ENCODE results near the gene TOR1A. TPM values are rescaled to one million over a fixed set of nuclear protein-coding genes. Genes with fewer than 3 reads are reported as not detected.

TOR1A gene
- total RNA-seq, 1 experiment from 2014 or later: 24.4 TPM

DNA sequence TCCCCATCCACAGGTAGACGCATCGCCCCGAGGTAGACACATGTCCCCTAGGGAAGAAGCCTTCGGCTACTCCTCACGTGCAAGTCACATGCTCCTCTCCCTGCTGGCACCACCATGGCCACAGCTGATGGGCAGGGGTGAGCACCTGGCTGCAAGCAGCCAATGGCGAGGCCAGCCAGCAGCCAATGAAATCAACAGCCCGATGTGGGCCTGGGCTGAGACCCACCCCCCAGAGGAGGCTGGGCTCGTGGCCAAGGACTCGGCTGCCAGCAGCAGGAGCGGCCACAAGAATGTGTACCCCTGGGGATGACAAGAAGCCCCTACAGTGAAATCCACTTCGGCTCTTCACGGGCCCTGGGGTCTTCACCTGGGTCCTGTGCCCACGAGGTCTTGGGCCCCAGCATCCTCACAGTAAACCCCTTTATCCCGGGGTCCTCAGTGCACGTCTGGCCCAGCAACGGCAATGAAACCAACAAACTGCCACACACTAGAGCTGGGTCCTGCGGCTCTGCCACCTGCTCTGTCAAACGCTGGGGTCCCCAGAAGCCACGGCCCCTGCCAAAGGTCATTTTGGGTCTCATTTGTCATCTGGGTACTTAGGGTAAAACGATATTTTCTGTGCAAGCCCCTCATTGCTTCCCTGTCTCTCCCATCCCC, 49.0 kb downstream of the TOR1A start:
- H3K27ac ChIP-seq (ENCODE audit: low read depth, low read length): no peak overlapping the region
- ATAC-seq (no peak), DNase-seq (ENCODE audit: low read depth, low spot score) (no peak)
- no peak overlapping the region for H3K4me3 ChIP-seq (replicated peaks in 1 of 2; ENCODE audit: low read depth in 1 of 2, low read length in 2 of 2)
- H3K27me3 ChIP-seq (ENCODE audit: insufficient read depth, low read length): no peaks in the 10 kb centered on the region
- H3K4me1 ChIP-seq (ENCODE audit: control insufficient read depth in 1 of 2, insufficient read depth in 2 of 2, low read length in 2 of 2): peaks cover 26% of the 10 kb centered on the region in 2 experiments
- POLR2A ChIA-PET: no interaction called here
- intact Hi-C loops (cut with micrococcal nuclease): no loop called here
- H2AFZ ChIP-seq (ENCODE audit: low read depth, low read length, poor library complexity, severe bottlenecking): no peak overlapping the region
- TF ChIP-seq SIN3A (IDR thresholded peaks at IDR 0.05; ENCODE audit: low read depth) (no peak), SRF (IDR thresholded peaks at IDR 0.05; ENCODE audit: low read depth) (no peak), RAD21 (IDR thresholded peaks at IDR 0.05; ENCODE audit: low read depth) (no peak), EZH2 (IDR thresholded peaks at IDR 0.05) (no peak), SP1 (IDR thresholded peaks at IDR 0.05; ENCODE audit: low read depth) (no peak), ELF1 (IDR thresholded peaks at IDR 0.05; ENCODE audit: borderline replicate concordance, low read depth) (no peak), JUND (IDR thresholded peaks at IDR 0.05) (no peak), CEBPB (IDR thresholded peaks at IDR 0.05; ENCODE audit: low read depth) (no peak), ZFX (IDR thresholded peaks at IDR 0.05) (no peak), EZH2phosphoT487 (IDR thresholded peaks at IDR 0.05; ENCODE audit: borderline replicate concordance) (no peak), TCF7L2 (IDR thresholded peaks at IDR 0.05; ENCODE audit: borderline replicate concordance, extremely low read depth, insufficient read depth, insufficient read length) (no peak), ZNF274 (IDR thresholded peaks at IDR 0.05; ENCODE audit: low read depth, low read length) (no peak)
- RAD21 ChIA-PET (ENCODE audit: low non-redundant PET in 1 of 2, low total read pairs in 2 of 2, uncharacterized antibody in 2 of 2, unreplicated experiment in 2 of 2): no interaction called here
- CTCF ChIA-PET: interaction anchor here (3.9 kb wide), 1 partner anchor 37 kb away, joined by 42 read pairs; no protein-coding TSS in a partner anchor
- H3K4me2 ChIP-seq (ENCODE audit: low read length): no peak overlapping the region
- H3K9ac ChIP-seq (ENCODE audit: low read length): no peak overlapping the region
- no peaks in the 10 kb centered on the region for H3K9me2 ChIP-seq (ENCODE audit: insufficient read depth)
- no peaks in the 10 kb centered on the region for H4K20me1 ChIP-seq (ENCODE audit: insufficient read depth)
- no peaks in the 10 kb centered on the region for H3K9me3 ChIP-seq (ENCODE audit: control insufficient read depth in 1 of 2, insufficient read depth in 1 of 2, low read depth in 1 of 2, low read length in 2 of 2)
- BruUV-seq (replicated peaks): no TSS peak
- no peaks in the 10 kb centered on the region for H3K79me2 ChIP-seq (ENCODE audit: insufficient read depth, low read length)
- no peaks in the 10 kb centered on the region for H3K36me3 ChIP-seq (ENCODE audit: control insufficient read depth in 1 of 2, insufficient read depth in 2 of 2, low read length in 2 of 2)
